GM12892 (cell line): ENCODE data around the gene MCAT.
"Not testable (repeated sequence)": the region's sequence is repeated elsewhere in the genome, so short reads cannot be mapped to it uniquely, and the experiment has no call there.

Experiments
- DNase-seq: peaks from one replicate; pipeline ENCODE4 v3.0.0; 2011; ENCODE audit not compliant: insufficient read length
- FAIRE-seq: peaks from 2 replicates; lab custom pipeline; 2011; peaks lifted over from hg19 to GRCh38; lab: Jason Lieb, UNC
- POLR2A ChIP-seq: IDR thresholded peaks from 2 replicates; pipeline ENCODE4 v1.6.1; 2011; ENCODE audit warnings: low read depth, low read length, control low read depth
- POLR2AphosphoS5 ChIP-seq: IDR thresholded peaks from 2 replicates; pipeline ENCODE4 v1.6.1; 2011; ENCODE audit warnings: low read depth, low read length, control low read depth
- TAF1 ChIP-seq: IDR thresholded peaks from 2 replicates; pipeline ENCODE4 v1.6.1; 2011; ENCODE audit warnings: low read depth, mild to moderate bottlenecking, control low read depth, low read length, borderline replicate concordance

The MCAT gene

GRCh38 chr22:43151251-43152002, 8.2 kb upstream of the MCAT start, which contains the start of gene TSPO:
TSS of gene TSPO (plus strand) at chr22:43151559. CDS start at chr22:43159239, 7,680 bp downstream.
- FAIRE-seq (peak; percentile 27), DNase-seq (peak; percentile 80)
- TF ChIP-seq POLR2AphosphoS5 = no peak
- no peak for TF ChIP-seq TAF1
- TF ChIP-seq POLR2A = no peak

- TF ChIP-seq POLR2AphosphoS5 = no peak
- TF ChIP-seq TAF1 = no peak
- TF ChIP-seq POLR2A = no peak
- no peak for DNase-seq
- no peak for FAIRE-seq
Observed at GRCh38 chr22:43150731-43151206, 7.6 kb upstream of the MCAT start.

- FAIRE-seq (no peak), DNase-seq (no peak)
- no peak for TF ChIP-seq POLR2AphosphoS5
- TF ChIP-seq POLR2A = no peak
- TF ChIP-seq TAF1 = no peak
Observed at GRCh38 chr22:43148581-43148980, 5.4 kb upstream of the MCAT start.

- FAIRE-seq = peak; percentile 96
- TF ChIP-seq POLR2AphosphoS5 (no peak), POLR2A (no peak), TAF1 (no peak)
- DNase-seq = no peak
Observed at GRCh38 chr22:43147821-43148220, 4.6 kb upstream of the MCAT start.

- FAIRE-seq, DNase-seq: not testable (repeated sequence)
Observed at GRCh38 chr22:43146332-43146731, 3.1 kb upstream of the MCAT start.

GRCh38 chr22:43145371-43145770, 2.2 kb upstream of the MCAT start:
- not testable (repeated sequence) for DNase-seq, FAIRE-seq

- DNase-seq = no peak
- TF ChIP-seq POLR2AphosphoS5 (no peak), TAF1 (no peak)
- no peak for FAIRE-seq
Observed at GRCh38 chr22:43144949-43145348, 1.8 kb upstream of the MCAT start.

GRCh38 chr22:43136801-43137200, 6.4 kb downstream of the MCAT start:
- DNase-seq (no peak), FAIRE-seq (no peak)
- no peak for TF ChIP-seq POLR2A
- TF ChIP-seq TAF1 = no peak

GRCh38 chr22:43136255-43136654, 6.9 kb downstream of the MCAT start:
- TF ChIP-seq TAF1 (no peak), POLR2AphosphoS5 (no peak), POLR2A (no peak)
- FAIRE-seq = peak; percentile 79
- DNase-seq = peak; percentile 79

GRCh38 chr22:43135565-43135964, 7.6 kb downstream of the MCAT start:
- FAIRE-seq = no peak
- DNase-seq = no peak
- no peak for TF ChIP-seq POLR2AphosphoS5
- TF ChIP-seq TAF1 = no peak
- no peak for TF ChIP-seq POLR2A

- TF ChIP-seq POLR2A (no peak), TAF1 (no peak), POLR2AphosphoS5 (no peak)
- no peak for FAIRE-seq
- no peak for DNase-seq
Observed at GRCh38 chr22:43134553-43134952, 8.6 kb downstream of the MCAT start.

GRCh38 chr22:43133401-43133800, 9.8 kb downstream of the MCAT start:
- TF ChIP-seq POLR2AphosphoS5 (no peak), TAF1 (no peak), POLR2A (no peak)
- DNase-seq = no peak
- FAIRE-seq = no peak
